C4-2B (cell line): Measurements from ENCODE around the gene CYP17A1.
"Not testable (repeated sequence)": the region's sequence is repeated elsewhere in the genome, so short reads cannot be mapped to it uniquely, and the experiment has no call there.

ENCODE experiments used
- H3K27ac ChIP-seq: fragments of 450-650 bp; 2 replicates; pipeline ENCODE4 v1.5.1; 2017
- CTCF ChIP-seq: fragments of 450-650 bp; conservative IDR thresholded peaks from 2 replicates; pipeline ENCODE4 v1.5.1; 2017; ENCODE audit warnings: mild to moderate bottlenecking
- ZFX ChIP-seq: fragments of 450-650 bp; IDR thresholded peaks from 2 replicates; pipeline ENCODE4 v1.6.1; 2017

CYP17A1 gene

GRCh38 chr10:102845352-102845902 lies 8.2 kb upstream of the CYP17A1 start:
- no peak overlapping the region for H3K27ac ChIP-seq

GRCh38 chr10:102844190-102844776 lies 7.1 kb upstream of the CYP17A1 start:
- not testable (repeated sequence) for H3K27ac ChIP-seq

More at GRCh38 chr10:102845352-102845902, 8.2 kb upstream of the CYP17A1 start:
- TF ChIP-seq ZFX (no peak), CTCF (no peak)

GRCh38 chr10:102843139-102843538 lies 5.9 kb upstream of the CYP17A1 start:
- H3K27ac ChIP-seq, result not testable (repeated sequence)

GRCh38 chr10:102841827-102842345 lies 4.7 kb upstream of the CYP17A1 start:
- TF ChIP-seq ZFX, result no peak
- no peak for TF ChIP-seq CTCF
- H3K27ac ChIP-seq, result no peak overlapping the region

GRCh38 chr10:102838276-102838927 lies 1.2 kb upstream of the CYP17A1 start:
- not testable (repeated sequence) for H3K27ac ChIP-seq

GRCh38 chr10:102835007-102835482 lies 2.2 kb downstream of the CYP17A1 start:
- no peak for TF ChIP-seq ZFX
- peak; percentile 90 for TF ChIP-seq CTCF

GRCh38 chr10:102834143-102834542 lies 3.1 kb downstream of the CYP17A1 start:
- no peak overlapping the region for H3K27ac ChIP-seq
- TF ChIP-seq ZFX, result no peak
- no peak for TF ChIP-seq CTCF

More at GRCh38 chr10:102835007-102835482, 2.2 kb downstream of the CYP17A1 start:
- no peak overlapping the region for H3K27ac ChIP-seq

GRCh38 chr10:102832987-102833386 lies 4.2 kb downstream of the CYP17A1 start:
- TF ChIP-seq ZFX, result no peak
- no peak for TF ChIP-seq CTCF
- no peak overlapping the region for H3K27ac ChIP-seq

GRCh38 chr10:102832248-102832647 lies 5.0 kb downstream of the CYP17A1 start:
- TF ChIP-seq CTCF, result no peak
- TF ChIP-seq ZFX, result no peak
- H3K27ac ChIP-seq, result no peak overlapping the region
